ENCODE results near the gene TMEM245.
A peak's percentile ranks its signal among the peaks of the same experiment; 100 is the strongest.

Gene TMEM245

DNA sequence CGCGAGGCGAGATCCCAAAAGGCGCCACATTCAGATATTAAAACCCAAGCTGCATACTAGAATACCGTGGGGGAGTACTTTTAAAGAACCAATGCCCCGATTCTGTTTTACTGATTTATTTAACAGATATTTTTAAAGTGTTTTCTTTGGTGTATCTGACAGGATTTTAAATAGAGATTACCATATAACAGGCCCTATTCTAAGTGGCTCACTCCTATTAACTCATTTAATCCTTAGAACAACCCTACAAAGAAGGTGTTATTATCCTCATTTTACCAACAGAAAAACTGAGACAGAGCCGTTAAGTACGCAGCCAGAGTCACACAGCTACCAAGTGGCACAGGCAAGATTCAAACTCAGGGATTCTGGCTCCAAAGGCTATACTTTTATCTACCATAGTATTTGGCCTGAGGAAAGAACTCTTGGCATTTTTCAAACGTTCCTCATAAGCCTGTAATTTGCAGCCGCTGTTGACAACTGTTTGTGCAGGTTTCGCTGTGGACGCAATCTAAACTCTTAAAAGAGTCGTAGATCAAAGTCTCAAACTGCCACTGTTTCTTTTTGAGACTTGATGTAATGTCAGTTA lies 550 bp upstream of the TMEM245 start:
- Histone ChIP-seq H3K36me3 (ENCODE audit: control insufficient read depth in 1 of 2, insufficient read depth in 2 of 2, low read length in 2 of 2) (no peaks in the 10 kb centered on the region), H3K4me1 (ENCODE audit: control insufficient read depth in 1 of 2, insufficient read depth in 2 of 2, low read length in 2 of 2) (peaks cover 19 to 23% of the 10 kb centered on the region in 2 donors), H3K27ac (ENCODE audit: low read depth, low read length) (no peak overlapping the region), H3K27me3 (ENCODE audit: control insufficient read depth in 1 of 2, insufficient read depth in 2 of 2, low read length in 2 of 2) (no peaks in the 10 kb centered on the region), H3K4me3 (ENCODE audit: low read depth in 1 of 2, low read length in 2 of 2) (peak overlapping the region; percentile 6 to 25), H3K9ac (ENCODE audit: low read depth in 1 of 2, low read length in 2 of 2) (no peak overlapping the region), H3K9me3 (ENCODE audit: control insufficient read depth in 1 of 2, low read length in 2 of 2) (no peaks in the 10 kb centered on the region)

DNA sequence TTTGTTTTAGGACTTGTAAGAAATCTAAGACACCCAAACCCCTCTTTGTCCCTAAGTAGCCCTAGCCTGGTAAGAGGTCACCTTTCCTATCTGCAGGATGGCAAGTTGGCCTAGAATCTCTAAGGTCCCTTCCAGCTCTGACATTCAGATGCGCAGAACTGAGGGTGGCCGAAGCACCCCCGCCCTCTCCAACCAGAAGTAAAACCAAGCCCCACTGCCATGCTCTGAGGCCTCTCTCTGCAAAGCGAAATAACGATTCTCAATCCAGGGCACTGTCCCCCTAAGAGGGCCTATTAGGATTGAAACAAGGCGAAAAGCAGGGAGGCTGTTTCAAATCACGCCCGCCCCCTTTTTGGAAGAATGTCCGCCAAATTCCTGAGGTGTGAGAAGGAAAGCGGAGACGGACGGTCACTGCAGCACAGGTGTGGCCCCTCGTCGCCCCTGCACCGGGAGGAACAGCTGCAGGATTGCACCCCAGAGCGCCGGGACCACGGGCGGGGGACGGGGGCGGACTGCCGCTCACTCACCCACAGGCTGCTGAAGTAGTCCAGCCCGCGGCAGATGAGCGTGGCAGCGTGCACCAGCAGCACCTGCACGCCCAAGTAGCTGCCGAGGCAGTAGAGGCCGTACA lies 824 bp downstream of the TMEM245 start:
- Histone ChIP-seq H3K9ac (ENCODE audit: low read depth in 1 of 2, low read length in 2 of 2) (peak overlapping the region; percentile 84 to 88), H3K27me3 (ENCODE audit: control insufficient read depth in 1 of 2, insufficient read depth in 2 of 2, low read length in 2 of 2) (no peaks in the 10 kb centered on the region), H3K36me3 (ENCODE audit: control insufficient read depth in 1 of 2, insufficient read depth in 2 of 2, low read length in 2 of 2) (no peaks in the 10 kb centered on the region), H3K27ac (ENCODE audit: low read depth, low read length) (peak overlapping the region; percentile 90), H3K4me1 (ENCODE audit: control insufficient read depth in 1 of 2, insufficient read depth in 2 of 2, low read length in 2 of 2) (peaks cover 19 to 23% of the 10 kb centered on the region in 2 donors), H3K9me3 (ENCODE audit: control insufficient read depth in 1 of 2, low read length in 2 of 2) (no peaks in the 10 kb centered on the region), H3K4me3 (ENCODE audit: low read depth in 1 of 2, low read length in 2 of 2) (peak overlapping the region; percentile 92 to 93)

DNA sequence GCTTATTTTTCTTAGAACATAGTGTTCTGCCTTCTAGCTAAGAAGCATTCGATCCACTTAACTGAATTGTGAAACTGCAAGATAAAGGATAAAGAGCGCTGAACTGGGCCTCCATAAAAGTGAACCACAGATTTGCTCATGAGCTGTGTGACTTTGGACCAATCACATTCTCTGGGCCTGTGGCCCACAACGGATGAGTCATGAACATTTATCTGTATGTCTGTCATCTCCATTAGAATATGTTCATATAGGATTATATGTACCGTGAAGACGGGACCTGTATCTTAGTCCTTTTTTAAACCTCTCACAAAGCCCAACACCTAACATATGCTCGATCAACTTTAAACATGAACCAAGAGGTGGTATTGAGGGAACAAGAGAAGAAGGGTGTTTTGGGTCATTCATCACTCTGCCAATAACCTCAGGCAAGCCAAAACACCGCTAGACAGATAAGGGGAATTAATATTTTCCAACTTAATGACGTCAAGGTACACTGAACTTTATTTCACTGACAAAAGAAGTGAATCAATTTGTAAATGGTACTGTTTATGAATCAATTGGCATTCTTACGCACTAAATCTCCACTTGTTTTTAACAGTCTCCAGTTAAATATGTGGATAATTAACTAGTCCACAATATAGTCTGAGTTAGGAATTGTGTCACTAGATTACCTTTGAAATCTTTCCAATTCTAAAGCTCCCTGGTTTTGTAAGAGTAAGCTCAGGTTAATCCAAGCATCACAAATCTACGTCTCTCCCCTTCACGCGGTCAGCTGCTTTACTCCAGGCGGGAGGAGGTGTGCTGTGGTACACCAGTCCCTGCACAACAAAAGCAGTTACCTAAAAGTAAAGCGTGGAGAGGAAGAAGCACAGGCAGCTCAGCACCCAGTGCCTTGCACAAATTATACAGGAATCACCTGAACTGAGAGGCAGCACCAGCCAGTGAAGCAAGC lies 1.6 kb downstream of the TMEM245 start:
- H3K36me3 ChIP-seq (ENCODE audit: control insufficient read depth in 1 of 2, insufficient read depth in 2 of 2, low read length in 2 of 2): no peaks in the 10 kb centered on the region
- peak overlapping the region; percentile 14 for H3K27ac ChIP-seq (ENCODE audit: low read depth, low read length)
- no peaks in the 10 kb centered on the region for H3K9me3 ChIP-seq (ENCODE audit: control insufficient read depth in 1 of 2, low read length in 2 of 2)
- H3K27me3 ChIP-seq (ENCODE audit: control insufficient read depth in 1 of 2, insufficient read depth in 2 of 2, low read length in 2 of 2): no peaks in the 10 kb centered on the region
- H3K4me1 ChIP-seq (ENCODE audit: control insufficient read depth in 1 of 2, insufficient read depth in 2 of 2, low read length in 2 of 2): peaks cover 19 to 23% of the 10 kb centered on the region in 2 donors
- peak overlapping the region; percentile 84 to 88 for H3K9ac ChIP-seq (ENCODE audit: low read depth in 1 of 2, low read length in 2 of 2)
- H3K4me3 ChIP-seq (ENCODE audit: low read depth in 1 of 2, low read length in 2 of 2): peak overlapping the region; percentile 92 to 93

DNA sequence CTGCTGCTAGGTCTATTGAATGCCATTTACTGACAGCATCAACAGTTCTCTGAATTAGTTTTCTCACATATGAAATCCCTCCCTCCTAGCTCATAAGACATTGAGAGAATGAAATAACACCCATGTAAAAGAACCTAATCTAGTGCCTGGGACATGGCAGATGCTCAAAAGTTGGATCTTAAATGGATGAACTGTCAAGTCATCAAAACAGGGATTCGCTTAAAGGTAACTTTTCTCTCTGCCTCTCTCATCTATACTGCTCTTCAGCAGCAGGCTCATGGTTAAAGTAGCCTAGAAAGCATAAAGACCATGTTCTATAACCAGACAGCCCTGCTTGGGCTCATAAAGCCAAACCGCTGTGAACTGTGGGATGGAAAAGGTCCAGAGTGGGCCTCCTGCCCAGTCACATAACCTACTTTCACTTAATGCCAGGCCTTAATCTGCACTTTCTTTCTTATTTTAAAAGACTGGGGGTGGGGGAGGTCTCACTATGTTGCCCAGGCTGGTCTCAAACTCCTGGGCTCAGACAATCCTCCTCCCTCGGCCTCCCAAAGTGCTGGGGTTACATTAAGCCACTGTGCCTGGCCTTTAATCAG lies 3.7 kb downstream of the TMEM245 start:
- no peak overlapping the region for H3K4me3 ChIP-seq (ENCODE audit: low read depth in 1 of 2, low read length in 2 of 2)
- H3K9me3 ChIP-seq (ENCODE audit: control insufficient read depth in 1 of 2, low read length in 2 of 2): no peaks in the 10 kb centered on the region
- H3K36me3 ChIP-seq (ENCODE audit: control insufficient read depth in 1 of 2, insufficient read depth in 2 of 2, low read length in 2 of 2): no peaks in the 10 kb centered on the region
- H3K27me3 ChIP-seq (ENCODE audit: control insufficient read depth in 1 of 2, insufficient read depth in 2 of 2, low read length in 2 of 2): no peaks in the 10 kb centered on the region
- H3K9ac ChIP-seq (ENCODE audit: low read depth in 1 of 2, low read length in 2 of 2): no peak overlapping the region
- H3K4me1 ChIP-seq (ENCODE audit: control insufficient read depth in 1 of 2, insufficient read depth in 2 of 2, low read length in 2 of 2): peaks cover 19 to 26% of the 10 kb centered on the region in 2 donors
- no peak overlapping the region for H3K27ac ChIP-seq (ENCODE audit: low read depth, low read length)

DNA sequence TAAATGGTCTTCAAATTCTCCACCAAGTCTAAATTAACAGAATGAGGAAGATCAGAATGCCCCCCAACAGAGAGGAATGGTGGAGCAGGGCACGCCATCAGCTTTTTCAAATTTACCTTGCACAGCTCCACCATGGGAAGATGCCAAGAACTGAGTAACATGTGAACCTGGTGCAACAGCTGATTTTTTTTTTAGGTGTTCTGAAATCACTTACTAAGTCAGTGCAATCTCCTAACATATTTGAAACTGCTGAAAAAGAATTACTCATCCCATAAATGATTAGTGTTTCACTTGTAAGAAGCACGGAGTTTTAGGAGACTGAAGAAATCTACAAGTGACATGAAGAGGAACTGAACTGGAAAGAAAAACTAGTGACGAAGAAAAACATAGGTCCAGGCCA lies 5.1 kb downstream of the TMEM245 start:
- Histone ChIP-seq H3K9me3 (ENCODE audit: control insufficient read depth in 1 of 2, low read length in 2 of 2) (no peaks in the 10 kb centered on the region), H3K9ac (ENCODE audit: low read depth in 1 of 2, low read length in 2 of 2) (no peak overlapping the region), H3K4me1 (ENCODE audit: control insufficient read depth in 1 of 2, insufficient read depth in 2 of 2, low read length in 2 of 2) (peaks cover 19 to 37% of the 10 kb centered on the region in 2 donors), H3K4me3 (ENCODE audit: low read depth in 1 of 2, low read length in 2 of 2) (no peak overlapping the region), H3K27ac (ENCODE audit: low read depth, low read length) (no peak overlapping the region), H3K36me3 (ENCODE audit: control insufficient read depth in 1 of 2, insufficient read depth in 2 of 2, low read length in 2 of 2) (no peaks in the 10 kb centered on the region), H3K27me3 (ENCODE audit: control insufficient read depth in 1 of 2, insufficient read depth in 2 of 2, low read length in 2 of 2) (no peaks in the 10 kb centered on the region)

DNA sequence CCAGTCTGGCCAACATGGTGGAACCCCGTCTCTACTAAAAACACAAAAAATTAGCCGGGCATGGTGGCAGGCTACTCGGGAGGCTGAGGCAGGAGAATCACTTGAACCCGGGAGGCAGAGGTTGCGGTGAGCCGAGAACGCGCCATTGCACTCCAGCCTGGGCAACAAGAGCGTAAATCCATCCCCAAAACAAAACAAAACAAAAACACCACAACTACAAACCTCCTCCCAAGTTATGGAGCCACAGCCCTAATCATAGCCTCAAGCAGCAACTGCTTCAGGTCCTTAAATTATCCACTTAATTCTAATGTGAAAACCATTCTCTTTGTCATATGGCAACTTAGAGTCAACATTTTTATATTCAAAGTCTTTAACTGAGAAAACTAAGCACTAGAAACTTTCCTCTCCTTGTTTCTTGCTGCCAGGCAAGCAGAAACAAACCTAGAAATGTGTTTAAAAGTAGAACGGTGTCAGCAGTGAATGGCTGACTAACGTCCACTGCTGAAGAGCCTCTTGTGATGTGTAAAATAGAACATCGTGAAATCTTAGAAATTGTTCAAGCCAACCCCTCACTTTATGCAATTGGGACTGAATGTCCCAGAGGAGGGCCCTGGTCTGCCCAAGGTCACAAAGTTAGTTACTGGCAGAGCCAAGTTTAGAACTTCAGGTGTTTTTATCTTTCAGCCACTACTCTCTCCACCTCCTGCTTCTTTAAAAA lies 5.7 kb downstream of the TMEM245 start:
- Histone ChIP-seq H3K27ac (ENCODE audit: low read depth, low read length) (no peak overlapping the region), H3K4me1 (ENCODE audit: control insufficient read depth in 1 of 2, insufficient read depth in 2 of 2, low read length in 2 of 2) (peaks cover 19 to 40% of the 10 kb centered on the region in 2 donors), H3K4me3 (ENCODE audit: low read depth in 1 of 2, low read length in 2 of 2) (no peak overlapping the region), H3K9me3 (ENCODE audit: control insufficient read depth in 1 of 2, low read length in 2 of 2) (no peaks in the 10 kb centered on the region), H3K36me3 (ENCODE audit: control insufficient read depth in 1 of 2, insufficient read depth in 2 of 2, low read length in 2 of 2) (no peaks in the 10 kb centered on the region), H3K27me3 (ENCODE audit: control insufficient read depth in 1 of 2, insufficient read depth in 2 of 2, low read length in 2 of 2) (no peaks in the 10 kb centered on the region), H3K9ac (ENCODE audit: low read depth in 1 of 2, low read length in 2 of 2) (no peak overlapping the region)

DNA sequence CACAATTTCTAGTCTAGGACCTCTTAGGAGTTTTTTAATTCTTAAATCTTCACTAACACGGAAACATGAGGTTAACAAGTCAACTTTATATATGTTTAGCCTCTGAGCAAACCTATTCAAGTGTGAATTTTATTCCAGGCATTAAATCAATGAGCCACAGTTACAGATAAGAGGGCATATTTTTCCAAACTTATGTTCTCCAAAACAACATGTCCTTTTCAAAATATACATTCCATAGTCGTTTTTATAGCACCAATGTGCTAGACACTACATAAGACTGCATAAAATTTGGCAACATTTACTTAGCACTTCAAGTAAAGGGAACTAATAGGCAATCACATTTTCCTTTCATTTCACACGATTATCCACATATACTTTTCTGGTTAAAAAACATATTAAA lies 6.5 kb downstream of the TMEM245 start:
- Histone ChIP-seq H3K27ac (ENCODE audit: low read depth, low read length) (no peak overlapping the region), H3K9me3 (ENCODE audit: control insufficient read depth in 1 of 2, low read length in 2 of 2) (no peaks in the 10 kb centered on the region), H3K36me3 (ENCODE audit: control insufficient read depth in 1 of 2, insufficient read depth in 2 of 2, low read length in 2 of 2) (no peaks in the 10 kb centered on the region), H3K4me1 (ENCODE audit: control insufficient read depth in 1 of 2, insufficient read depth in 2 of 2, low read length in 2 of 2) (peaks cover 11 to 42% of the 10 kb centered on the region in 2 donors), H3K9ac (ENCODE audit: low read depth in 1 of 2, low read length in 2 of 2) (no peak overlapping the region), H3K4me3 (ENCODE audit: low read depth in 1 of 2, low read length in 2 of 2) (no peak overlapping the region), H3K27me3 (ENCODE audit: control insufficient read depth in 1 of 2, insufficient read depth in 2 of 2, low read length in 2 of 2) (no peaks in the 10 kb centered on the region)

DNA sequence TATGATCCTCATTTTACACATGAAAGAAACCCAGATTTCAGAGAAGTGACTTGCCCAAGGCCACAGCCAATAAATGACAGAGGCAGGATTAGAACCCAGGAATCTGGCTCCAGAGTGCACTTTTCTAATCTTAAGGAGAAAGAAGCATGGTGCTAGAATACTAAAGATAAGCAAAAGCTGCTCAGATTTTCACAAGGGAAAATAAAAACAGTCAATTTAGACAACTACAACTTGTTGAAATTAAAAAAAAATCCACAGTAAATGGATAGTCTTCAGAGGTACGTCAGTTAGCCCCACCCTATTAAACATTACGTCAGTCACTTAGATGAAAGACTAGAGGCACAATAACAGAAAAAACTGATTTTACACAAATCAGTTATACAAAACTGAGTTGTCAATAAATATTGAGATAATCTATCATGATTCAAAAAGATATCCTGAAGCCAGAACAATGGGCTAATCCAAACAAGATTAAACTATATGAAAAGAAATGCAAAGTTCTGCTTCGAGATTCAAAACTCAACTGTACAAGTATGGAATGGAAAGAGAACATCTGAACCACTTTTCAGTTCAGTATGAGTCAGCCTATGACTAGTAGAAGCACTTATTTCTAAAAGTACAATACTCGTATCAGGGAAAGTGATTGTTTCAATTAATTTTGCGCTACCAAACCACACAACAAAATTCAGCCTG lies 9.3 kb downstream of the TMEM245 start:
- Histone ChIP-seq H3K4me1 (ENCODE audit: control insufficient read depth in 1 of 2, insufficient read depth in 2 of 2, low read length in 2 of 2) (peaks cover 0 to 32% of the 10 kb centered on the region in 2 donors), H3K4me3 (ENCODE audit: low read depth in 1 of 2, low read length in 2 of 2) (no peak overlapping the region)

DNA sequence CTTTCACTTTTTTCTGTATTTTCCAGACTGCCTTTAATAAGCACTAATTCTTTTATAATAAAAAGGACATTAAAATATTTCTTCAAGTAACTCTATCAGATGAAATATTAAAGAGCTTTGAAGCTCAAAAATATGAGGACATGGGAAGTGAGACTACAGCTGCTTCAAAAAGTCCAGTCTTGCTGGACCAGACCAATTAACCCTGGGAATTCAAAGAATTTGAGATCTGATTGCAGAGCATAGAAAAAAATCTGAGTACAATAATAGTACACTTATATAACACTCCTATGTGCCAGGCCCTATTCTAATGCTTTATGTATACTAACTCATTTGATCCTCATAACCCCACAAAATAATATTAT lies 9.8 kb downstream of the TMEM245 start:
- Histone ChIP-seq H3K27ac (ENCODE audit: low read depth, low read length) (no peak overlapping the region), H3K36me3 (ENCODE audit: control insufficient read depth in 1 of 2, insufficient read depth in 2 of 2, low read length in 2 of 2) (peaks cover 0 to 8% of the 10 kb centered on the region in 2 donors), H3K9me3 (ENCODE audit: control insufficient read depth in 1 of 2, low read length in 2 of 2) (no peaks in the 10 kb centered on the region), H3K27me3 (ENCODE audit: control insufficient read depth in 1 of 2, insufficient read depth in 2 of 2, low read length in 2 of 2) (no peaks in the 10 kb centered on the region), H3K9ac (ENCODE audit: low read depth in 1 of 2, low read length in 2 of 2) (no peak overlapping the region), H3K4me3 (ENCODE audit: low read depth in 1 of 2, low read length in 2 of 2) (no peak overlapping the region), H3K4me1 (ENCODE audit: control insufficient read depth in 1 of 2, insufficient read depth in 2 of 2, low read length in 2 of 2) (peaks cover 0 to 32% of the 10 kb centered on the region in 2 donors)

More for the DNA sequence above, 9.3 kb downstream of the TMEM245 start:
- Histone ChIP-seq H3K9ac (ENCODE audit: low read depth in 1 of 2, low read length in 2 of 2) (no peak overlapping the region), H3K27me3 (ENCODE audit: control insufficient read depth in 1 of 2, insufficient read depth in 2 of 2, low read length in 2 of 2) (no peaks in the 10 kb centered on the region), H3K36me3 (ENCODE audit: control insufficient read depth in 1 of 2, insufficient read depth in 2 of 2, low read length in 2 of 2) (peaks cover 0 to 4% of the 10 kb centered on the region in 2 donors), H3K27ac (ENCODE audit: low read depth, low read length) (no peak overlapping the region), H3K9me3 (ENCODE audit: control insufficient read depth in 1 of 2, low read length in 2 of 2) (no peaks in the 10 kb centered on the region)
